Ishikawa (cell line): ENCODE measurements around the gene SAPCD1.

Experiments used
- CEBPB ChIP-seq: IDR thresholded peaks from 2 replicates; pipeline ENCODE4 v1.6.1; 2012
- CREB1 ChIP-seq: IDR thresholded peaks from 2 replicates; pipeline ENCODE4 v1.6.1; 2012; ENCODE audit warnings: low read depth
- EGR1 ChIP-seq: IDR thresholded peaks from 2 replicates; pipeline ENCODE4 v1.6.1; 2012
- EP300 ChIP-seq: IDR thresholded peaks from 2 replicates; pipeline ENCODE4 v1.6.1; 2012; ENCODE audit warnings: borderline replicate concordance
- FOXM1 ChIP-seq: IDR thresholded peaks from 2 replicates; pipeline ENCODE4 v1.6.1; 2012; ENCODE audit warnings: low read depth, borderline replicate concordance
- NFIC ChIP-seq: IDR thresholded peaks from 2 replicates; pipeline ENCODE4 v1.6.1; 2012
- RAD21 ChIP-seq: IDR thresholded peaks from 2 replicates; pipeline ENCODE4 v1.6.1; 2012; ENCODE audit warnings: low read depth
- TAF1 ChIP-seq: IDR thresholded peaks from 2 replicates; pipeline ENCODE4 v1.6.1; 2012; ENCODE audit warnings: low read depth, mild to moderate bottlenecking
- TCF12 ChIP-seq: IDR thresholded peaks from 2 replicates; pipeline ENCODE4 v1.6.1; 2012; ENCODE audit warnings: low read depth
- TEAD4 ChIP-seq: IDR thresholded peaks from 2 replicates; pipeline ENCODE4 v1.6.1; 2012
- YY1 ChIP-seq: IDR thresholded peaks from 2 replicates; pipeline ENCODE4 v1.6.1; 2012; ENCODE audit warnings: low read depth
- ZBTB7A ChIP-seq: IDR thresholded peaks from 2 replicates; pipeline ENCODE4 v1.6.1; 2012; ENCODE audit warnings: low read depth
- TF ChIP-seq, protein P1 (sequence below): IDR thresholded peaks from 2 replicates; pipeline ENCODE4 v1.6.1; 2012
- TF ChIP-seq, protein P2 (sequence below): IDR thresholded peaks from 2 replicates; pipeline ENCODE4 v1.6.1; 2012; ENCODE audit warnings: low read depth, mild to moderate bottlenecking
- TF ChIP-seq, protein P3 (sequence below): IDR thresholded peaks from 2 replicates; pipeline ENCODE4 v1.6.1; 2012

Gene SAPCD1

DNA sequence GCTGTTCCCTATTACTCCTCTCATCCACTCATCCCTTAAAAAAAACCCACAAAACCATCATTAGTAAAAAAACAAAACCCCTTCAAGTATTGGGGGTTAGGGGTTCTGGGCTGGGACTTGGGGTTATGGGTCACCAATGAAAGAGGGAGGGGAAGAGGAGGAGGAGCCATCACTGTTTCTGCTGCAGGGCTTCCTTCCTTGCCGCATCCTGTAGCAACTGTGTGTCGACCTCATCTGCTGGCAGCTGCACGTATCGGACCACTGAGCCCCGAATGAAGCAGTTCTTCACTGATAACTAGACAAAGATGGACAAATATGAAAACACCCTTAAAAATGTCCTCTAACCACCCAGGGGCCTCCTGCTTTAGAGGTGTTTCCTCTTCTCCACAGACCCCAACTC is 35.1 kb downstream of the SAPCD1 start:
- no peak for TF ChIP-seq TEAD4
- TF ChIP-seq EP300 = no peak
- TF ChIP-seq EGR1 = no peak
- TF ChIP-seq CREB1 = no peak
- TF ChIP-seq FOXM1 = no peak
- no peak for TF ChIP-seq ZBTB7A
- TF ChIP-seq, protein P1, sequence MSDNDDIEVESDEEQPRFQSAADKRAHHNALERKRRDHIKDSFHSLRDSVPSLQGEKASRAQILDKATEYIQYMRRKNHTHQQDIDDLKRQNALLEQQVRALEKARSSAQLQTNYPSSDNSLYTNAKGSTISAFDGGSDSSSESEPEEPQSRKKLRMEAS = no peak
- TF ChIP-seq, protein P2, sequence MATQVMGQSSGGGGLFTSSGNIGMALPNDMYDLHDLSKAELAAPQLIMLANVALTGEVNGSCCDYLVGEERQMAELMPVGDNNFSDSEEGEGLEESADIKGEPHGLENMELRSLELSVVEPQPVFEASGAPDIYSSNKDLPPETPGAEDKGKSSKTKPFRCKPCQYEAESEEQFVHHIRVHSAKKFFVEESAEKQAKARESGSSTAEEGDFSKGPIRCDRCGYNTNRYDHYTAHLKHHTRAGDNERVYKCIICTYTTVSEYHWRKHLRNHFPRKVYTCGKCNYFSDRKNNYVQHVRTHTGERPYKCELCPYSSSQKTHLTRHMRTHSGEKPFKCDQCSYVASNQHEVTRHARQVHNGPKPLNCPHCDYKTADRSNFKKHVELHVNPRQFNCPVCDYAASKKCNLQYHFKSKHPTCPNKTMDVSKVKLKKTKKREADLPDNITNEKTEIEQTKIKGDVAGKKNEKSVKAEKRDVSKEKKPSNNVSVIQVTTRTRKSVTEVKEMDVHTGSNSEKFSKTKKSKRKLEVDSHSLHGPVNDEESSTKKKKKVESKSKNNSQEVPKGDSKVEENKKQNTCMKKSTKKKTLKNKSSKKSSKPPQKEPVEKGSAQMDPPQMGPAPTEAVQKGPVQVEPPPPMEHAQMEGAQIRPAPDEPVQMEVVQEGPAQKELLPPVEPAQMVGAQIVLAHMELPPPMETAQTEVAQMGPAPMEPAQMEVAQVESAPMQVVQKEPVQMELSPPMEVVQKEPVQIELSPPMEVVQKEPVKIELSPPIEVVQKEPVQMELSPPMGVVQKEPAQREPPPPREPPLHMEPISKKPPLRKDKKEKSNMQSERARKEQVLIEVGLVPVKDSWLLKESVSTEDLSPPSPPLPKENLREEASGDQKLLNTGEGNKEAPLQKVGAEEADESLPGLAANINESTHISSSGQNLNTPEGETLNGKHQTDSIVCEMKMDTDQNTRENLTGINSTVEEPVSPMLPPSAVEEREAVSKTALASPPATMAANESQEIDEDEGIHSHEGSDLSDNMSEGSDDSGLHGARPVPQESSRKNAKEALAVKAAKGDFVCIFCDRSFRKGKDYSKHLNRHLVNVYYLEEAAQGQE = no peak
- TF ChIP-seq NFIC = no peak
- TF ChIP-seq CEBPB = no peak
- TF ChIP-seq YY1 = no peak
- TF ChIP-seq, protein P3, sequence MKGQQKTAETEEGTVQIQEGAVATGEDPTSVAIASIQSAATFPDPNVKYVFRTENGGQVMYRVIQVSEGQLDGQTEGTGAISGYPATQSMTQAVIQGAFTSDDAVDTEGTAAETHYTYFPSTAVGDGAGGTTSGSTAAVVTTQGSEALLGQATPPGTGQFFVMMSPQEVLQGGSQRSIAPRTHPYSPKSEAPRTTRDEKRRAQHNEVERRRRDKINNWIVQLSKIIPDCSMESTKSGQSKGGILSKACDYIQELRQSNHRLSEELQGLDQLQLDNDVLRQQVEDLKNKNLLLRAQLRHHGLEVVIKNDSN = no peak
- no peak for TF ChIP-seq RAD21
- no peak for TF ChIP-seq TAF1
- TF ChIP-seq TCF12 = no peak

DNA sequence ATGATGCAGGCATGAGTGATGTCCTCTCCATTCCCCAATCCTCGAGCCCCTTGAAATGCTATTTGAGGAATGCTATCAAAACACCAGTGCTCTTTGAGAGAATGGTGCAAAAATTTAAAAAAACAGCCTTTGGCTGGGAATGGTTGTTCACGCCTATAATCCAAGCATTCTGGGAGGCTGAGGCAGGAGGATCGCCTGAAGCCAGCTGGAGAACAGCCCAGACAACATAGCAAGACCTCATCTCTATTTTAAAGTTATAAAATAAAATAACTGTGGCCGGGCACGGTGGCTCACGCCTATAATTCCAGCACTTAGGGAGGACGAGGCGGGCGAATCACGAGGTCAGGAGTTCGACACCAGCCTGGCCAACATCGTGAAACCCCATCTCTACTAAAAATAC is 37.3 kb downstream of the SAPCD1 start:
- TF ChIP-seq TEAD4 = no peak

DNA sequence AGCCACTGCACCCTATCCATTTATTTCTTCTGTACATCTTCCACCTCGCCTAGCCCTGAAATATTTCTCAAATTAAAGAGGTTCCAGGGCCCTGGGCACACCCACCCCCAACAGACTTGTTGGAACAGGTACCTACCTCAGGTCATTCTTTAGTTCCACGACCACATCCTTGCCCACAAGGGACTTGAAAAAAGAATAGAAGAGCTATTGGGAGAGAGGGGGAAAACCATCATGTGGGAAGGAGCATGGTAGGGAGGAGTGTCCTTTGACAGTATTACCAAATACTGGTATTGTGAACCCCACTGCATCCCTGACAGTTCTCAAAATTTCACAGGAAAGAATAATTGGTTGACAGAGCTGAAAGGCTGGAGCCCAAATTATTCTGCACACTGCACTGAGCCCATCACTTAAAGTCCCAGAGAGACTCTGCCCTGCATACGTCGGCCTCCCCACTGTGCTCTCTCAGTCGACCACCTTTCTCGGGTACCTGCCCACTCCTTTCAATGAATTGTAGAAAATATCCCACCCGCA is 43.5 kb downstream of the SAPCD1 start:
- TF ChIP-seq, protein P1 = no peak
- TF ChIP-seq, protein P2 = no peak
- TF ChIP-seq RAD21 (no peak), NFIC (no peak), YY1 (no peak), TEAD4 (no peak), FOXM1 (no peak), CEBPB (no peak), CREB1 (no peak), TCF12 (no peak), ZBTB7A (no peak), EGR1 (no peak), EP300 (no peak), TAF1 (no peak)
- TF ChIP-seq, protein P3 = no peak

DNA sequence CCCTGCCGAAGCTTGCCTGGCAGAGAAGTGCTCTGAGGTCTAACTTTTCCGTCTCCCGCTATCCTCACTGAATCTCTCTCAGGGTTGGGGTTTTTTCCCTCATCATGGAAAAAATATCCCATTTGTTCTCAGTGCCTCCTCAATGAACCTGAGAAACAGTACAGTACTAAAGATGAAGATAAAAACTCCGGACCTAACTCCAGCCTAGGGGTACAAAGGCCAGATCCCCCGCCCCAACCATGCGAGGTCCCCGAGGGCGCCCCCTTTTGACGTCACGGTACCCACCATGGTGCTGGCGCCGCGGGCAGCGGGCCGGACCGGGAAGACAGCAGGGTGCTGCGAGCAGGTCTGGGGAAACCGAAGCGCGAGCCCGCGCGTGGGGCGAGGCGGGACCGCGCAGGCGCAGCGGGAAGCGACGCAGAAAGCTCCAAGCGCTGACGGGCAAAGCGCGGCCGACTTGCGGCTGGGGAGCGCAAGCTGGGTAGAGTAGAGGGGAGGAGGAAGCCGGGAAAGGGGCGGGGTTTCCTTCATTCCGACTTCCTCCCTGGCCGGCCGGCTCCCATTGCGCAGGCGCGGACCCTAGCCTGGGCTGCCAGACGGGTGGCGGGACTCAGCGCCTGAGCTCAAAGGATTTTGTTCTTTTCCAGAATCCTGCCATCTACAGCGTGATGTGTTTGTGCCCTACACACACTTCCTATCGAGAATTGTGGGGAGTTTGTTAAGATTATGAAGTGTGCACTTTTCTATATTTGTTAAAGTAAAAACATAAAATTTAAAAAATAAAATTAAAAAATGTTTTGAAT is 44.2 kb downstream of the SAPCD1 start, which contains the start of gene LSM2:
Gene LSM2, minus strand, starts transcription at position 497 of the 803 bp plus-strand sequence. Its CDS starts 209 bp downstream, at position 288.
- TF ChIP-seq CREB1 = peak; percentile 73
- no peak; the same call in none of the 2 replicates for TF ChIP-seq TEAD4
- TF ChIP-seq EP300 = peak; percentile 32
- TF ChIP-seq YY1 = peak; percentile 73; the same call in 1 of the 2 replicates
- peak; percentile 16; the same call in 1 of the 2 replicates for TF ChIP-seq EGR1
- TF ChIP-seq TAF1 = peak; percentile 81
- TF ChIP-seq, protein P2 = peak; percentile 6; the same call in 1 of the 2 replicates
- peak; percentile 87 for TF ChIP-seq ZBTB7A
- TF ChIP-seq CEBPB = no peak
- no peak for TF ChIP-seq FOXM1
- TF ChIP-seq, protein P3 = no peak
- TF ChIP-seq TCF12 = peak; percentile 47; the same call in 1 of the 2 replicates
- peak; percentile 2; the same call in 1 of the 2 replicates for TF ChIP-seq RAD21
- no peak for TF ChIP-seq NFIC
- TF ChIP-seq, protein P1 = peak; percentile 76
